DOHH2 (cell line): ENCODE data around the gene BSND.

ENCODE experiments used
- CTCF ChIP-seq: fragments of 200-600 bp; sonication (generic); IDR thresholded peaks from one replicate; pipeline ENCODE4 v1.5.1; 2014; ENCODE audit warnings: antibody characterized with exemption, mild to moderate bottlenecking, low read depth, low read length; ENCODE audit not compliant: poor library complexity, severe bottlenecking
- EZH2phosphoT487 ChIP-seq: fragments of 200-600 bp; sonication (generic); IDR thresholded peaks from 2 replicates; pipeline ENCODE4 v1.6.1; 2017; ENCODE audit warnings: borderline replicate concordance, mild to moderate bottlenecking, antibody characterized with exemption, low read length, moderate library complexity, mixed read lengths

DNA sequence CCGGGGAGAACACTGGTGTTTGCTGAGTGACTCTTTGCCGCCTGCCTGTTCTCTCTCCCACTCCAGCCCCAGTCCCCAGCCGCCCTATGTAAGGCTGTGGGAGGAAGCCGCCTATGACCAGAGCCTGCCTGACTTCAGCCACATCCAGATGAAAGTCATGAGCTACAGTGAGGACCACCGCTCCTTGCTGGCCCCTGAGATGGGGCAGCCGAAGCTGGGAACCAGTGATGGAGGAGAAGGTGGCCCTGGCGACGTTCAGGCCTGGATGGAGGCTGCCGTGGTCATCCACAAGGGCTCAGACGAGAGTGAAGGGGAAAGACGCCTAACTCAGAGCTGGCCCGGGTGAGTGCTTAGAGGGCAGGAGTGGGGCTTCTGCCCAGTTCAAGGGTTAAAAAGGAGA lies 8.2 kb downstream of the BSND start:
- TF ChIP-seq EZH2phosphoT487 (no peak), CTCF (no peak)
